ENCODE data around the gene CD244. TPM values are rescaled to one million over a fixed set of nuclear protein-coding genes. Genes with fewer than 3 reads are reported as not detected.
"Not testable (repeated sequence)": the region's sequence is repeated elsewhere in the genome, so short reads cannot be mapped to it uniquely, and the experiment has no call there.

CD244 gene
- total and polyA plus RNA-seq, 10 donors, result 2.1 to 25.7 (median 16.1) TPM

DNA sequence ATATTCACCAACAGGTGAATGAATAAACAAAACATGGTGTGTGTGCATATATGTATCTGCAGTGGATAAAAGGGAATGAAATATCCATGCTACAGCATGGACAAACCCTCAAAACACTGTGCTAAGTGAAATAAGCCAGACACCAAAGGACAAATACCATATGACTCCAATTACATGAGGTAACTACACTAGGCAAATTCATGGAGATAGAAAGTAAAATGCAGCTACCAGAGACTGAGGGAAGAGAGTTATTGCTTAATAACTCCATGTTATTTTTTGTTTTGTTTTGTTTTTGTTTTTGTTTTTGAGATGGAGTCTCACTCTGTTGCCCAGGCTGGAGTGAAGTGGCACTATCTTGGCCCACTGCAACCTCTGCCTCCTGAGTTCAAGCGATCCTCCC is 19.9 kb upstream of the CD244 start:
- H3K27me3 ChIP-seq (replicated peaks in 1 of 7), result no peaks in the 10 kb centered on the region
- H3K27ac ChIP-seq, result no peak overlapping the region
- no peak for DNase-seq
- intact Hi-C loops (cut with DNase I; ENCODE audit: low total_unique reads), result no loop called here
- 95 to 100% (median 100%) methylated on average over 1 of the region's 1 CpG for WGBS, 5 donors
- H3K4me1 ChIP-seq, result peaks cover 0 to 24% (median 0%) of the 10 kb centered on the region in 6 donors
- H3K36me3 ChIP-seq, result no peaks in the 10 kb centered on the region
- TF ChIP-seq, protein P1, sequence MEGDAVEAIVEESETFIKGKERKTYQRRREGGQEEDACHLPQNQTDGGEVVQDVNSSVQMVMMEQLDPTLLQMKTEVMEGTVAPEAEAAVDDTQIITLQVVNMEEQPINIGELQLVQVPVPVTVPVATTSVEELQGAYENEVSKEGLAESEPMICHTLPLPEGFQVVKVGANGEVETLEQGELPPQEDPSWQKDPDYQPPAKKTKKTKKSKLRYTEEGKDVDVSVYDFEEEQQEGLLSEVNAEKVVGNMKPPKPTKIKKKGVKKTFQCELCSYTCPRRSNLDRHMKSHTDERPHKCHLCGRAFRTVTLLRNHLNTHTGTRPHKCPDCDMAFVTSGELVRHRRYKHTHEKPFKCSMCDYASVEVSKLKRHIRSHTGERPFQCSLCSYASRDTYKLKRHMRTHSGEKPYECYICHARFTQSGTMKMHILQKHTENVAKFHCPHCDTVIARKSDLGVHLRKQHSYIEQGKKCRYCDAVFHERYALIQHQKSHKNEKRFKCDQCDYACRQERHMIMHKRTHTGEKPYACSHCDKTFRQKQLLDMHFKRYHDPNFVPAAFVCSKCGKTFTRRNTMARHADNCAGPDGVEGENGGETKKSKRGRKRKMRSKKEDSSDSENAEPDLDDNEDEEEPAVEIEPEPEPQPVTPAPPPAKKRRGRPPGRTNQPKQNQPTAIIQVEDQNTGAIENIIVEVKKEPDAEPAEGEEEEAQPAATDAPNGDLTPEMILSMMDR (IDR thresholded peaks at IDR 0.05 in 8 of 11, conservative IDR thresholded peaks at IDR 0.05 in 3 of 11), result no peak
- TF ChIP-seq POLR2A (IDR thresholded peaks at IDR 0.05) (no peak), POLR2AphosphoS5 (IDR thresholded peaks at IDR 0.05) (no peak)
- H3K4me3 ChIP-seq, result no peak overlapping the region
- H3K9me3 ChIP-seq, result no peaks in the 10 kb centered on the region

DNA sequence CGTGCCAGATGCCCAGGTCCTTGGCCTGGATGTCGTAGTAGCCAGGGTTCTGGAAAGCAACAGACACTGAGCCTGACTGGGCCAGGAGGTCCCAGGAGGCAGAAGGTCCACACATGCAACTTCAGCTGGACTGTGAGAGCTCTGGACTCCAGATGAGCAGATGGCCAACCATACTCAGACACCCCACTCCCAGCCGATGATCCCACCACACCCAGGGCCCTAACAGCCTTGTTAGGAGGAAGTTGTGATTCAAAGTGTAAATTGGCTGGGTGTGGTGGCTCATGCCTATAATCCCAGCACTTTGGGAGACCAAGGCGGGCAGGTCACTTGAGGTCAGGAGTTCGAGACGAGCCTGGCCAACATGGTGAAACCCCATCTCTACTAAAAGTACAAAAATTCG is 18.6 kb upstream of the CD244 start:
- DNase-seq; intact Hi-C loops (cut with DNase I; ENCODE audit: low total_unique reads); H3K36me3 ChIP-seq; H3K4me3 ChIP-seq; H3K9me3 ChIP-seq; H3K27me3 ChIP-seq (replicated peaks in 1 of 7): not testable (repeated sequence)
- WGBS, 5 donors, result 71 to 92% (median 82%) methylated on average over 3 to 7 of the region's 7 CpGs
- Histone ChIP-seq H3K4me1 (peaks cover 0 to 36% (median 3%) of the 10 kb centered on the region in 6 donors), H3K27ac (peak overlapping the region in 1 of 8 donors; percentile 28)

DNA sequence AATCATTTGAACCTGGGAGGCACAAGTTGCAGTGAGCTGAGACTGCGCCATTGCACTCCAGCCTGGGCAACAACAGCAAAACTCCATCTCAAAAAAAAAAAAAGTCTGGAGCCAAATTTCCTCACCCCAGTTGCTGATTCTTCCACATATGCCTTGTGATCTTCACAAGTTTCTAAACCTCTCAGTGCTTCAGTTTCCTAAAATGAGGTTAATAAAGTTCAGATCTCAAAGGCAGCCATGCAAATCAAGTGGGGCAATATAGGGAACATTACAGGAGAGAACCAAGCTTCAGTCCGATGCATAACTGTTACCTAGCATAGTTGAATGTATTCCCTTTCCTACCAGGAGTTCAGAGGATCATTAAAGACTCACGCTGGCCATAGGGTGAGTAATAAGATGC is 17.5 kb upstream of the CD244 start:
- DNase-seq, result no peak
- intact Hi-C loops (cut with DNase I; ENCODE audit: low total_unique reads), result no loop called here
- Histone ChIP-seq H3K4me1 (peaks cover 0 to 46% (median 3%) of the 10 kb centered on the region in 6 donors), H3K9me3 (no peaks in the 10 kb centered on the region), H3K36me3 (no peaks in the 10 kb centered on the region), H3K4me3 (no peak overlapping the region), H3K27ac (peak overlapping the region in 3 of 8 donors; percentile 21 to 37 (median 30)), H3K27me3 (replicated peaks in 1 of 7) (no peaks in the 10 kb centered on the region)
- TF ChIP-seq, protein P1 (IDR thresholded peaks at IDR 0.05 in 8 of 11, conservative IDR thresholded peaks at IDR 0.05 in 3 of 11), result no peak
- no peak for TF ChIP-seq POLR2AphosphoS5 (IDR thresholded peaks at IDR 0.05)
- no peak for TF ChIP-seq POLR2A (IDR thresholded peaks at IDR 0.05)
- WGBS, 5 donors, result 80 to 89% (median 87%) methylated on average over 3 of the region's 3 CpGs

DNA sequence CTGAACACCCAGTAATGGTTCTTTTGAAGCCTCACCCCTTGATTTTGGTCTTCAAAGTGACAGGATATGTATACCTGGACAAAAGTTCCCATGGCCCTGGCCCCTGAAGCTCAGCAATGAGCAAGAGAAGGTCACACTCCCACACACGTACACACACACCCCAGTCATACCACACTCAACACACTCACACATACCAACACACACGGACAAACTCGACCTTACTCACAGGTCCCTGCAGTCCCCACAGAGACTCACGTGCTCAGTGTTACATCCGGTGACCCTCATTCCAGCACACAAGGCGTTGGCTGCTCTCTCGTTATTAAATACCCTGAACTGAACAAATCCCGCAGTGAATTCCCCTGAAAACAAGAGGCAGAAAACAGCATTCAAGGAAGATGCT is 16.4 kb upstream of the CD244 start:
- Histone ChIP-seq H3K4me1 (peaks cover 0 to 35% (median 3%) of the 10 kb centered on the region in 6 donors), H3K9me3 (no peaks in the 10 kb centered on the region), H3K27ac (peak overlapping the region in 2 of 8 donors; percentile 16 to 21), H3K27me3 (replicated peaks in 1 of 7) (no peaks in the 10 kb centered on the region), H3K4me3 (no peak overlapping the region), H3K36me3 (no peaks in the 10 kb centered on the region)
- WGBS, 5 donors, result 65 to 80% (median 70%) methylated on average over 8 of the region's 8 CpGs
- intact Hi-C loops (cut with DNase I; ENCODE audit: low total_unique reads), result no loop called here
- no peak for DNase-seq
- no peak for TF ChIP-seq POLR2AphosphoS5 (IDR thresholded peaks at IDR 0.05)
- TF ChIP-seq, protein P1 (IDR thresholded peaks at IDR 0.05 in 8 of 11, conservative IDR thresholded peaks at IDR 0.05 in 3 of 11), result no peak
- no peak for TF ChIP-seq POLR2A (IDR thresholded peaks at IDR 0.05)

DNA sequence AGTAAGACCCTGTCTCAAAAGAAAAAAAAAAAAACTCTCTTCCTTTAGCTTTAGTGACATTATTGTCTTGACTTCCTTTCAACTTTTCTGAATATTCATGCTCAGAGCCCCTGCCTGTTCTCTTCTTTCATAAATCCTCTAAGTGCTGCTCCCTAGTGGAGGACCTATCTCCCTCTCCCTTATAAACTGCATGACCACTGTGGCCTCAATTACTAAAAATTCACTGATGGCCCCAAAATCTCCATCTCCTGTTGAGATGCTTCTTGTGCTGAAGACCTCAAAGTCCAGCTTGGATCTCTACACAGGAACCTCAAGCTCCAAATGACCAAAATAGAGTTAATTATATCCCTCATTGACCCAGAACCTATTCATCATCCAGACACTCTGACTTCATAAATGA is 14.5 kb upstream of the CD244 start:
- H3K27ac ChIP-seq, result no peak overlapping the region
- TF ChIP-seq, protein P1 (IDR thresholded peaks at IDR 0.05 in 8 of 11, conservative IDR thresholded peaks at IDR 0.05 in 3 of 11), result peak in 9 of 11 experiments; percentile 13 to 47 (median 34)
- TF ChIP-seq POLR2A (IDR thresholded peaks at IDR 0.05), result no peak
- H3K27me3 ChIP-seq (replicated peaks in 1 of 7), result no peaks in the 10 kb centered on the region
- H3K4me1 ChIP-seq, result peaks cover 0 to 34% (median 3%) of the 10 kb centered on the region in 6 donors
- no peak overlapping the region for H3K4me3 ChIP-seq
- intact Hi-C loops (cut with DNase I; ENCODE audit: low total_unique reads), result no loop called here
- H3K9me3 ChIP-seq, result no peaks in the 10 kb centered on the region
- no peak for DNase-seq
- no peaks in the 10 kb centered on the region for H3K36me3 ChIP-seq
